ENCODE data around the gene ZBTB33. TPM values are rescaled to one million over a fixed set of nuclear protein-coding genes. Genes with fewer than 3 reads are reported as not detected.

Gene ZBTB33
- total RNA-seq, 4 donors from 2014 or later = 8.1 to 14.5 (median 10.0) TPM

- H3K36me3 ChIP-seq = no peaks in the 10 kb centered on the region
- no peak overlapping the region for H3K27ac ChIP-seq
- TF ChIP-seq POLR2AphosphoS5 (IDR thresholded peaks at IDR 0.05) (no peak), POLR2A (IDR thresholded peaks at IDR 0.05) (no peak), CTCF (IDR thresholded peaks at IDR 0.05) (no peak), EP300 (IDR thresholded peaks at IDR 0.05) (no peak)
- peaks cover 8% of the 10 kb centered on the region for H3K27me3 ChIP-seq
- no peak for ATAC-seq
- no peaks in the 10 kb centered on the region for H3K9me3 ChIP-seq
- no peak overlapping the region for H3K4me3 ChIP-seq
- no peaks in the 10 kb centered on the region for H3K4me1 ChIP-seq
- 32 to 58% methylated on average over 2 to 4 of the region's 4 CpGs for WGBS, 2 donors (ENCODE audit: low coverage in 1 of 2)
Observed at GRCh38 chrX:120301960-120302359, 51.3 kb downstream of the ZBTB33 start.

- ATAC-seq = no peak
- Histone ChIP-seq H3K27ac (no peak overlapping the region), H3K4me1 (no peaks in the 10 kb centered on the region), H3K27me3 (peaks cover 8% of the 10 kb centered on the region), H3K9me3 (no peaks in the 10 kb centered on the region), H3K36me3 (no peaks in the 10 kb centered on the region), H3K4me3 (no peak overlapping the region)
- TF ChIP-seq CTCF (IDR thresholded peaks at IDR 0.05) (no peak), POLR2A (IDR thresholded peaks at IDR 0.05) (no peak), EP300 (IDR thresholded peaks at IDR 0.05) (no peak), POLR2AphosphoS5 (IDR thresholded peaks at IDR 0.05) (no peak)
- 11% methylated on average over 4 of the region's 4 CpGs; no CpG with 5 or more reads in 1 of the 2 donors for WGBS, 2 donors (ENCODE audit: low coverage in 1 of 2)
Observed at GRCh38 chrX:120302434-120302833, 51.8 kb downstream of the ZBTB33 start.

- H3K4me3 ChIP-seq = no peak overlapping the region
- TF ChIP-seq POLR2A (IDR thresholded peaks at IDR 0.05) (no peak), CTCF (IDR thresholded peaks at IDR 0.05) (no peak), POLR2AphosphoS5 (IDR thresholded peaks at IDR 0.05) (no peak)
- H3K27ac ChIP-seq = no peak overlapping the region
- peaks cover 26% of the 10 kb centered on the region for H3K27me3 ChIP-seq
- WGBS, 2 donors (ENCODE audit: low coverage in 1 of 2) = 62 to 80% methylated on average over 5 to 6 of the region's 8 CpGs
- H3K36me3 ChIP-seq = no peaks in the 10 kb centered on the region
- H3K9me3 ChIP-seq = no peaks in the 10 kb centered on the region
- H3K4me1 ChIP-seq = peaks cover 0 to 9% (median 0%) of the 10 kb centered on the region in 3 donors
- no peak for ATAC-seq
Observed at GRCh38 chrX:120304256-120304655, 53.6 kb downstream of the ZBTB33 start.

- 64% methylated on average over 7 of the region's 11 CpGs; no CpG with 5 or more reads in 1 of the 2 donors for WGBS, 2 donors (ENCODE audit: low coverage in 1 of 2)
- TF ChIP-seq EP300 (IDR thresholded peaks at IDR 0.05) = no peak
- TF ChIP-seq POLR2AphosphoS5 (IDR thresholded peaks at IDR 0.05) = no peak
- TF ChIP-seq CTCF (IDR thresholded peaks at IDR 0.05) = no peak
- TF ChIP-seq POLR2A (IDR thresholded peaks at IDR 0.05) = no peak
- H3K9me3 ChIP-seq = no peaks in the 10 kb centered on the region
- H3K36me3 ChIP-seq = no peaks in the 10 kb centered on the region
- no peak for ATAC-seq
- no peak overlapping the region for H3K4me3 ChIP-seq
- peaks cover 38% of the 10 kb centered on the region for H3K27me3 ChIP-seq
- no peak overlapping the region for H3K27ac ChIP-seq
- peaks cover 0 to 22% (median 4%) of the 10 kb centered on the region in 3 donors for H3K4me1 ChIP-seq
Observed at GRCh38 chrX:120305531-120306141, 55.0 kb downstream of the ZBTB33 start.

GRCh38 chrX:120306630-120307029, 56.0 kb downstream of the ZBTB33 start:
- H3K4me3 ChIP-seq = no peak overlapping the region
- H3K9me3 ChIP-seq = no peaks in the 10 kb centered on the region
- peaks cover 46% of the 10 kb centered on the region for H3K27me3 ChIP-seq
- no peaks in the 10 kb centered on the region for H3K36me3 ChIP-seq
- H3K27ac ChIP-seq = no peak overlapping the region
- 73 to 80% methylated on average over 2 of the region's 2 CpGs for WGBS, 2 donors (ENCODE audit: low coverage in 1 of 2)
- ATAC-seq = no peak
- TF ChIP-seq CTCF (IDR thresholded peaks at IDR 0.05) (no peak), POLR2AphosphoS5 (IDR thresholded peaks at IDR 0.05) (no peak), POLR2A (IDR thresholded peaks at IDR 0.05) (no peak), EP300 (IDR thresholded peaks at IDR 0.05) (no peak)
- H3K4me1 ChIP-seq = peaks cover 0 to 31% (median 4%) of the 10 kb centered on the region in 3 donors
